Adrenal gland (tissue), 12 donors: ENCODE measurements around the gene BEND3. TPM values are rescaled to one million over a fixed set of nuclear protein-coding genes. Genes with fewer than 3 reads are reported as not detected.
"Not testable (repeated sequence)": the region's sequence is repeated elsewhere in the genome, so short reads cannot be mapped to it uniquely, and the experiment has no call there.

Experiments used
- DNase-seq, 7 donors: peaks; one replicate each; pipeline ENCODE4 v3.0.0-alpha.2; 2019 to 2020
- H3K27ac ChIP-seq, 5 donors: fragments of 200-600 bp; sonication (generic) in 4 of 5; 1 replicate in 3 of 5; 2 replicates in 2 of 5; pipeline versions ENCODE4 v1.5.1 to v1.8.0; 2016 to 2020; ENCODE audit warnings: mild to moderate bottlenecking in 1 of 5
- H3K27me3 ChIP-seq: fragments of 200-600 bp; 2 replicates; pipeline ENCODE4 v1.8.0; 2021
- H3K36me3 ChIP-seq, 2 donors: fragments of 200-600 bp; replicated peaks in 1 of 2; 1 replicate in 1 of 2; 2 replicates in 1 of 2; pipeline versions ENCODE4 v1.5.1 to v1.8.0; 2018 to 2022
- H3K4me1 ChIP-seq, 2 donors: fragments of 200-600 bp; replicated peaks in 1 of 2; 1 replicate in 1 of 2; 2 replicates in 1 of 2; pipeline versions ENCODE4 v1.5.1 to v1.8.0; 2018 to 2021
- H3K4me3 ChIP-seq, 4 donors: fragments of 200-600 bp; sonication (generic) in 3 of 4; one replicate each; pipeline ENCODE4 v1.5.1; 2016 to 2018
- H3K9me3 ChIP-seq, 3 donors: fragments of 200-600 bp; sonication (generic) in 1 of 3; replicated peaks in 1 of 3; 1 replicate in 2 of 3; 2 replicates in 1 of 3; pipeline versions ENCODE4 v1.5.1 to v1.8.0; 2016 to 2021
- CTCF ChIP-seq, 6 experiments: fragments of 450-650 bp in 4 of 6; fragments of 200-600 bp in 2 of 6; sonication (generic) in 1 of 6; IDR thresholded peaks; 1 replicate in 5 of 6; 2 replicates in 1 of 6; pipeline versions ENCODE4 v1.5.1 to v1.8.0; 2016 to 2021; ENCODE audit warnings: antibody characterized with exemption in 6 of 6, mild to moderate bottlenecking in 2 of 6, moderate library complexity in 1 of 6
- POLR2A ChIP-seq, 2 donors: fragments of 450-650 bp; IDR thresholded peaks; one replicate each; pipeline ENCODE4 v1.6.1; 2017; ENCODE audit warnings: antibody characterized with exemption in 2 of 2, mild to moderate bottlenecking in 2 of 2, moderate library complexity in 1 of 2
- WGBS, 4 donors: extraction: QIAGEN DNeasy Blood & Tissue Kit in 2 of 4; methylation state at CpG; one replicate each; pipeline versions ENCODE4 v1.1.5 to v1.1.7; 2013 to 2017; 5-methylcytosine and 5-hydroxymethylcytosine counted together
- intact Hi-C, 2 donors: fragments of 100-400 bp; cut with DNase I; formaldehyde crosslinking; loops; one replicate each; pipeline versions ENCODE4 v1.14.1 to v1.15.0; 2022 to 2023
- polyA plus RNA-seq, 3 donors: library from polyadenylated mRNA; stranded (reverse); fragments of 200-250 nt in 2 of 3; fragments of 350-450 nt in 1 of 3; fragmentation: Illumina TruSeq in 1 of 3; extraction: RNeasy Lipid Tissue Mini Kit (QIAGEN cat#74804) in 1 of 3; gene quantifications; one replicate each; pipeline ENCODE4 v1.2.3, GENCODE V29; 2013 to 2014
- total RNA-seq, 9 donors: library from RNA; depleted of rRNA in 4 of 9; stranded (reverse); fragments of >200 nt in 4 of 9; fragments of 120-200 nt in 1 of 9; fragmentation: NEBNext Ultra II Directional in 1 of 9; extraction: Animal tissue kit (Norgen Biotek cat#: 25700) in 1 of 9; gene quantifications; one replicate each; pipeline versions ENCODE4 v1.1.0 to v1.2.4, GENCODE V29; 2013 to 2023
- donor health status: healthy with polysubstance abuse.
- donor health status: Bipolar disorder and iron deficiency.
- donor health status: DM: yes; HTN: yes; CAD: no.
- donor health status: DM: no; HTN: no; CAD: no.
- donor health status: DM: no; HTN: no; CAD: no.
- donor health status: DM: yes; HTN: yes; CAD: no.

The BEND3 gene
- total and polyA plus RNA-seq, 12 donors = 0.64 to 3.5 (median 1.9) TPM

- Histone ChIP-seq H3K27ac (no peak overlapping the region), H3K36me3 (no peaks in the 10 kb centered on the region), H3K4me3 (no peak overlapping the region), H3K27me3 (no peaks in the 10 kb centered on the region), H3K9me3 (no peaks in the 10 kb centered on the region), H3K4me1 (peaks cover 10 to 22% of the 10 kb centered on the region in 2 donors)
- WGBS, 4 donors = 75 to 80% (median 79%) methylated on average over 5 of the region's 5 CpGs
- no peak for DNase-seq
- TF ChIP-seq POLR2A (IDR thresholded peaks at IDR 0.05) = no peak
- no peak for TF ChIP-seq CTCF (IDR thresholded peaks at IDR 0.05)
- intact Hi-C loops = loop anchor here in 1 of 2 donors (10.0 kb wide), 1 partner anchor 85 kb away; the partner anchor contains the start of gene BEND3
These were observed 85.2 kb downstream of the BEND3 start for GRCh38 chr6:107030151-107030550.

- H3K27ac ChIP-seq = no peak overlapping the region
- H3K4me1 ChIP-seq = peaks cover 11 to 26% of the 10 kb centered on the region in 2 donors
- TF ChIP-seq CTCF (IDR thresholded peaks at IDR 0.05) (no peak), POLR2A (IDR thresholded peaks at IDR 0.05) (no peak)
- H3K36me3 ChIP-seq = no peaks in the 10 kb centered on the region
- H3K9me3 ChIP-seq = no peaks in the 10 kb centered on the region
- WGBS, 4 donors = 91 to 97% (median 92%) methylated on average over 8 of the region's 8 CpGs
- no peak for DNase-seq
- H3K27me3 ChIP-seq = no peaks in the 10 kb centered on the region
- intact Hi-C loops = loop anchor here in 1 of 2 donors (5.0 kb wide), 1 partner anchor 85 kb away; no protein-coding TSS in a partner anchor
- H3K4me3 ChIP-seq = no peak overlapping the region
These were observed 88.3 kb downstream of the BEND3 start for GRCh38 chr6:107026965-107027364.

- Histone ChIP-seq H3K9me3 (no peaks in the 10 kb centered on the region), H3K27me3 (no peaks in the 10 kb centered on the region), H3K4me1 (peaks cover 14 to 16% of the 10 kb centered on the region in 2 donors), H3K36me3 (no peaks in the 10 kb centered on the region), H3K27ac (peak overlapping the region in 3 of 5 donors; percentile 36 to 64 (median 58)), H3K4me3 (no peak overlapping the region)
- no peak for DNase-seq
- WGBS, 4 donors = 21 to 50% (median 36%) methylated on average over 1 of the region's 1 CpG
- intact Hi-C loops = no loop called here
- no peak for TF ChIP-seq POLR2A (IDR thresholded peaks at IDR 0.05)
- no peak for TF ChIP-seq CTCF (IDR thresholded peaks at IDR 0.05)
These were observed 93.7 kb downstream of the BEND3 start for GRCh38 chr6:107021446-107022185.

- Histone ChIP-seq H3K4me1 (peaks cover 14 to 16% of the 10 kb centered on the region in 2 donors), H3K4me3 (no peak overlapping the region), H3K27ac (peak overlapping the region in 3 of 5 donors; percentile 43 to 68 (median 64)), H3K9me3 (no peaks in the 10 kb centered on the region), H3K27me3 (no peaks in the 10 kb centered on the region), H3K36me3 (no peaks in the 10 kb centered on the region)
- DNase-seq = peak in 6 of 7 donors; percentile 37 to 73 (median 48)
- 32 to 46% (median 41%) methylated on average over 4 of the region's 4 CpGs for WGBS, 4 donors
- intact Hi-C loops = no loop called here
- TF ChIP-seq CTCF (IDR thresholded peaks at IDR 0.05) (no peak), POLR2A (IDR thresholded peaks at IDR 0.05) (no peak)
These were observed 95.1 kb downstream of the BEND3 start for GRCh38 chr6:107020239-107020638.

- intact Hi-C loops, H3K4me3 ChIP-seq, H3K9me3 ChIP-seq, H3K36me3 ChIP-seq, H3K27me3 ChIP-seq, DNase-seq: not testable (repeated sequence)
- peaks cover 14 to 16% of the 10 kb centered on the region in 2 donors for H3K4me1 ChIP-seq
- 61 to 73% (median 63%) methylated on average over 8 of the region's 8 CpGs for WGBS, 4 donors
- H3K27ac ChIP-seq = peak overlapping the region in 1 of 5 donors; percentile 68
These were observed 95.7 kb downstream of the BEND3 start for GRCh38 chr6:107019628-107020027.
